Measurements from ENCODE around the gene ERBB4.

ERBB4 gene

GRCh38 chr2:211822686-211823335 is 715.8 kb downstream of the ERBB4 start:
- DNase-seq (ENCODE audit: low read depth): no peak

- no peak for DNase-seq (ENCODE audit: low read depth)
Observed at GRCh38 chr2:211816754-211817153, 721.8 kb downstream of the ERBB4 start.

- DNase-seq (ENCODE audit: low read depth): no peak
Observed at GRCh38 chr2:211812587-211812986, 726.0 kb downstream of the ERBB4 start.

- DNase-seq (ENCODE audit: low read depth): no peak
Observed at GRCh38 chr2:211802666-211803065, 735.9 kb downstream of the ERBB4 start.

- DNase-seq (ENCODE audit: low read depth): no peak
Observed at GRCh38 chr2:211800001-211800400, 738.6 kb downstream of the ERBB4 start.

GRCh38 chr2:211798868-211799267 is 739.7 kb downstream of the ERBB4 start:
- no peak for DNase-seq (ENCODE audit: low read depth)

- no peak for DNase-seq (ENCODE audit: low read depth)
Observed at GRCh38 chr2:211793690-211794089, 744.9 kb downstream of the ERBB4 start.

- no peak for DNase-seq (ENCODE audit: low read depth)
Observed at GRCh38 chr2:211789982-211790381, 748.6 kb downstream of the ERBB4 start.

- DNase-seq (ENCODE audit: low read depth): no peak
Observed at GRCh38 chr2:211766689-211767088, 771.9 kb downstream of the ERBB4 start.

- DNase-seq (ENCODE audit: low read depth): no peak
Observed at GRCh38 chr2:211762479-211762878, 776.1 kb downstream of the ERBB4 start.

GRCh38 chr2:211760103-211760502 is 778.5 kb downstream of the ERBB4 start:
- DNase-seq (ENCODE audit: low read depth): no peak

- no peak for DNase-seq (ENCODE audit: low read depth)
Observed at GRCh38 chr2:211756266-211756665, 782.3 kb downstream of the ERBB4 start.

- no peak for DNase-seq (ENCODE audit: low read depth)
Observed at GRCh38 chr2:211755187-211755586, 783.4 kb downstream of the ERBB4 start.

GRCh38 chr2:211751848-211752247 is 786.8 kb downstream of the ERBB4 start:
- DNase-seq (ENCODE audit: low read depth): no peak

GRCh38 chr2:211748339-211748738 is 790.3 kb downstream of the ERBB4 start:
- DNase-seq (ENCODE audit: low read depth): no peak

- no peak for DNase-seq (ENCODE audit: low read depth)
Observed at GRCh38 chr2:211745295-211746097, 793.1 kb downstream of the ERBB4 start.

GRCh38 chr2:211744379-211744778 is 794.2 kb downstream of the ERBB4 start:
- DNase-seq (ENCODE audit: low read depth): no peak

- DNase-seq (ENCODE audit: low read depth): no peak
Observed at GRCh38 chr2:211741966-211742365, 796.6 kb downstream of the ERBB4 start.

- DNase-seq (ENCODE audit: low read depth): no peak
Observed at GRCh38 chr2:211737282-211737681, 801.3 kb downstream of the ERBB4 start.

GRCh38 chr2:211730215-211730614 is 808.4 kb downstream of the ERBB4 start:
- no peak for DNase-seq (ENCODE audit: low read depth)

GRCh38 chr2:211729433-211729832 is 809.2 kb downstream of the ERBB4 start:
- no peak for DNase-seq (ENCODE audit: low read depth)

GRCh38 chr2:211724933-211725332 is 813.7 kb downstream of the ERBB4 start:
- DNase-seq (ENCODE audit: low read depth): no peak

- DNase-seq (ENCODE audit: low read depth): no peak
Observed at GRCh38 chr2:211723398-211723797, 815.2 kb downstream of the ERBB4 start.

- DNase-seq (ENCODE audit: low read depth): no peak
Observed at GRCh38 chr2:211722928-211723327, 815.7 kb downstream of the ERBB4 start.
